ENCODE results near the gene PTPRT. TPM values are rescaled to one million over a fixed set of nuclear protein-coding genes. Genes with fewer than 3 reads are reported as not detected.
"Not testable (repeated sequence)": the region's sequence is repeated elsewhere in the genome, so short reads cannot be mapped to it uniquely, and the experiment has no call there.

The PTPRT gene
- polyA plus RNA-seq, 1 donor from 2014 or later, result not detected

DNA sequence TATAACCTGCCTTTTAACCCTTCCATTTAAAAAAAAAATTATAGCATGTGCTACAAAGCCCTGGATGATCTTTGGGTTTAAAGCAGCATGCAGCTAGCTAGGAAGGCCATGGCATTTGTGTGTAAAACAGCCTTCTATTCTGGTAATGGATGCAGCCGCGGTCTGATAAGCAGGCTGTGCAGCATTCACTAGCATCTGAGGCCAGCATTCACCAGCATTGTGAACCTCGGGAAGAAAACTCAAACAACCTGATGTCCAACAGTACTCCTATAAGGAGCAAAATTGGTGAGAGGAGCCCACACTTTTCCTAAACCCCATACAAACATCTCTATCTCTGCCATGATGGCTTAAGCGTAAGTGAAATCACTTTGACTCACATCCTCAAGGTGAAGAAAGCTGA, 265.5 kb downstream of the PTPRT start:
- Mint-ChIP-seq H3K4me1 (no peaks in the 10 kb centered on the region), H3K9me3 (peaks cover 2 to 6% (median 4%) of the 10 kb centered on the region in 3 donors), H3K36me3 (no peaks in the 10 kb centered on the region)

GRCh38 chr20:42923348-42923918, 266.3 kb downstream of the PTPRT start:
- Mint-ChIP-seq H3K4me1 (no peaks in the 10 kb centered on the region), H3K4me3 (no peak overlapping the region), H3K36me3 (no peaks in the 10 kb centered on the region), H3K27me3 (no peaks in the 10 kb centered on the region), H3K9me3 (peaks cover 2 to 8% (median 5%) of the 10 kb centered on the region in 3 donors), H3K27ac (no peak overlapping the region)

More for the DNA sequence above, 265.5 kb downstream of the PTPRT start:
- Mint-ChIP-seq H3K27ac (no peak overlapping the region), H3K4me3 (no peak overlapping the region), H3K27me3 (no peaks in the 10 kb centered on the region)

DNA sequence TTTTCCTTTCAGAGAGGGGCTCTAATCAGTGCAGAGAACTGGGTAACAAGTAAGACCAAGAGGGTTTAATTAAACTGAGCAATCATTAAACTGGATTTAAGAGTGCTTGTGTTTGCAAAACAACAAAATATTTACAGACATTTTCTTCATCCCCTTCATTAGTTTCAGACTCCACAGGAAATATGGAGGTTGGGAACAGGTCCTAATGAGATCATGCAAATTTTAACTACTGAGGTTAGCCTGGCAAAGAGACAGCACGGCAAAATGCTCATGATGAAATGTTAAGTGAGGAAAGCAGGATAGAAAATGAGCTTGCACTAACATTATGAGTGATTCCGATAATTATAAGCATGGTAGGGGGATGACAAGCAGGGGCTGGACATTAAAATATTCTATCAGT, 268.9 kb downstream of the PTPRT start:
- no peaks in the 10 kb centered on the region for H3K36me3 Mint-ChIP-seq
- no peak overlapping the region for H3K4me3 Mint-ChIP-seq
- H3K9me3 Mint-ChIP-seq, result peaks cover 2 to 10% (median 5%) of the 10 kb centered on the region in 3 donors
- no peaks in the 10 kb centered on the region for H3K4me1 Mint-ChIP-seq
- H3K27ac Mint-ChIP-seq, result no peak overlapping the region
- H3K27me3 Mint-ChIP-seq, result no peaks in the 10 kb centered on the region

- no peaks in the 10 kb centered on the region for H3K27me3 Mint-ChIP-seq
- no peak overlapping the region for H3K27ac Mint-ChIP-seq
- H3K4me1 Mint-ChIP-seq, result no peaks in the 10 kb centered on the region
- H3K9me3 Mint-ChIP-seq, result peaks cover 2 to 10% (median 5%) of the 10 kb centered on the region in 3 donors
- H3K36me3 Mint-ChIP-seq, result no peaks in the 10 kb centered on the region
- no peak overlapping the region for H3K4me3 Mint-ChIP-seq
Observed at GRCh38 chr20:42919316-42919715, 270.4 kb downstream of the PTPRT start.

- peaks cover 2 to 4% (median 4%) of the 10 kb centered on the region in 3 donors for H3K9me3 Mint-ChIP-seq
Observed at GRCh38 chr20:42915081-42915480, 274.6 kb downstream of the PTPRT start.

GRCh38 chr20:42914302-42914701, 275.4 kb downstream of the PTPRT start:
- no peak overlapping the region for H3K4me3 Mint-ChIP-seq
- H3K27ac Mint-ChIP-seq, result no peak overlapping the region
- H3K27me3 Mint-ChIP-seq, result no peaks in the 10 kb centered on the region
- H3K4me1 Mint-ChIP-seq, result no peaks in the 10 kb centered on the region
- peaks cover 0 to 4% (median 2%) of the 10 kb centered on the region in 3 donors for H3K9me3 Mint-ChIP-seq
- no peaks in the 10 kb centered on the region for H3K36me3 Mint-ChIP-seq

More at GRCh38 chr20:42915081-42915480, 274.6 kb downstream of the PTPRT start:
- Mint-ChIP-seq H3K27me3 (no peaks in the 10 kb centered on the region), H3K27ac (no peak overlapping the region), H3K4me1 (no peaks in the 10 kb centered on the region), H3K4me3 (peak overlapping the region in 1 of 4 donors; percentile 28), H3K36me3 (no peaks in the 10 kb centered on the region)

DNA sequence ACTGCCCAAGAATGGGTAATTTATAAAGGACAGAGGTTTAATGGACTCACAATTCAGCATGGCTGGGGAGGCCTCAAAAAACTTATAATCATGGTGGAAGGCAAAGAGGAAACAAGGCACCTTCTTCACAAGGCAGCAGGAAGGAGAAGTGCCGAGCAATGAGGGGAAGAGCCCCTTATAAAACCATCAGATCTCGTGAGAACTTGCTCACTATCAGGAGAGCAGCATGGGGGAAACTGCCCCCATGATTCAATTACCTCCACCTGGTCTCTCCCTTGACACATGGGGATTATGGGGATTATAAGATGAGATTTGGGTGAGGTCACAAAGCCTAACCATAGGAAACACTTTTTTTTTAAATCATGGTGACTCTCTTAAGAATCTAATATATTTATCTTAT, 278.9 kb downstream of the PTPRT start:
- not testable (repeated sequence) for H3K4me3 Mint-ChIP-seq, H3K27me3 Mint-ChIP-seq, H3K9me3 Mint-ChIP-seq, H3K36me3 Mint-ChIP-seq, H3K27ac Mint-ChIP-seq, H3K4me1 Mint-ChIP-seq

- no peak overlapping the region for H3K4me3 Mint-ChIP-seq
- H3K4me1 Mint-ChIP-seq, result no peaks in the 10 kb centered on the region
- H3K9me3 Mint-ChIP-seq, result peaks cover 0 to 3% (median 3%) of the 10 kb centered on the region in 3 donors
- H3K27me3 Mint-ChIP-seq, result no peaks in the 10 kb centered on the region
- no peaks in the 10 kb centered on the region for H3K36me3 Mint-ChIP-seq
- H3K27ac Mint-ChIP-seq, result no peak overlapping the region
Observed at GRCh38 chr20:42907730-42908129, 282.0 kb downstream of the PTPRT start.

GRCh38 chr20:42906120-42906519, 283.6 kb downstream of the PTPRT start:
- H3K4me3 Mint-ChIP-seq, result no peak overlapping the region
- peaks cover 1% of the 10 kb centered on the region for H3K27me3 Mint-ChIP-seq
- H3K4me1 Mint-ChIP-seq, result no peaks in the 10 kb centered on the region
- no peak overlapping the region for H3K27ac Mint-ChIP-seq
- H3K36me3 Mint-ChIP-seq, result no peaks in the 10 kb centered on the region
- peaks cover 0 to 3% (median 3%) of the 10 kb centered on the region in 3 donors for H3K9me3 Mint-ChIP-seq

GRCh38 chr20:42902509-42902908, 287.2 kb downstream of the PTPRT start:
- no peak overlapping the region for H3K27ac Mint-ChIP-seq
- peaks cover 3% of the 10 kb centered on the region in 3 donors for H3K9me3 Mint-ChIP-seq
- H3K4me3 Mint-ChIP-seq, result no peak overlapping the region
- peaks cover 3% of the 10 kb centered on the region for H3K27me3 Mint-ChIP-seq
- no peaks in the 10 kb centered on the region for H3K36me3 Mint-ChIP-seq
- no peaks in the 10 kb centered on the region for H3K4me1 Mint-ChIP-seq

DNA sequence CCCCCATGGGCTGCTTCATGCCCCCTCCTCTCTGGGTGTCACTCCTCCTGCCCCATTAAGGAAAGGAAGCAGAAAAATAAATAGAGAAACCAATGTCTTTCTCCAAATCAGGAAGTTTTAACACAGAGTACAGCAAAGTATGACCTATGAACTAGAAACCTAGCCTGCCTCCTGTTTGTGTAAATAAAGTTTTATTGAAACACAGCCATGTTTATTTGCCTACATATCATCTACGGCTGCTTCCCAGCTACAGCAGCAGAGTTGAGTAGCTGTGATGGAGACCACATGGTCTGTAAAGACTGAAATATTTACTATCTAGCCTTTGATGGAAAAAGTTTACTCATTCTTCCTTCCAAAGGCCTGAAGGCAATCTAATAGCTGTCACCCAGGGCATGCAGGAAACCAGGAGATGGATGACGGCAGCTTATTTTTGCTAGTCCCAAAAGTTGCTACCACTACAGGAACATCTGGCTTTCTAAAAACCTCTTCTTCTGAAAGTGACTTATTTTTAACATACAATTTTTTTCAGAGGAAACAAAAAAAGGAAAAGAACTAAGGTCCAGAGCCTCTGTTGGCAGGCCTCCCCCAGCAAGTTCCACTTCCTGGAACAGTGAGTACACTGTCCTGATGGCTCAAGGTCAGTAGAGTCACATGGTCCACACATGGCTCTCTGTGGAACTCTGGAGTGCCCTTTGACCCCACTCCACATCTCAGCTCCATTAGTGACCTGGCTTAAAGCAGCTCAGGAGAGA, 287.8 kb downstream of the PTPRT start:
- no peaks in the 10 kb centered on the region for H3K36me3 Mint-ChIP-seq
- H3K4me3 Mint-ChIP-seq, result no peak overlapping the region
- H3K27me3 Mint-ChIP-seq, result peaks cover 3% of the 10 kb centered on the region
- H3K4me1 Mint-ChIP-seq, result no peaks in the 10 kb centered on the region
- no peak overlapping the region for H3K27ac Mint-ChIP-seq
- H3K9me3 Mint-ChIP-seq, result peaks cover 3% of the 10 kb centered on the region in 3 donors

DNA sequence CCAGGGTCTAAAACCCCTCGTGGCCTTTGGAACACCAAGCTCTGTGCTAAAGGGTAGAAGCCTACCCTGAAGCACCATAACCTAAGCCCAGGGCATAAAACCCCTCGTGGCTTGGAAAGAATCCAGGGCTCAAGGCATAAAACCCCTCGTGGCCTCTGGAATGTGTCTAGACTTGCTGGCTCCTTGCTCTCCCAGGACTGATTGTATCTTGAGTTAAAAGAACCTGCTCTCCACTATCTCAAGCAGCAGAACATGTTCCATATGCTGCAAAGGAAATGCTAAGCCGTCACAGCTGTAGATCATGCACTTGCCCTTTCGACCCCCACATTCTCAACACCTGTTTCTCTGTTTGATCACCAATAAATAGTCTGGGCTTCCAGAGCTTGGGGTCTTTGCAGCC, 288.9 kb downstream of the PTPRT start:
- not testable (repeated sequence) for H3K27ac Mint-ChIP-seq, H3K9me3 Mint-ChIP-seq, H3K4me3 Mint-ChIP-seq, H3K36me3 Mint-ChIP-seq, H3K4me1 Mint-ChIP-seq, H3K27me3 Mint-ChIP-seq

DNA sequence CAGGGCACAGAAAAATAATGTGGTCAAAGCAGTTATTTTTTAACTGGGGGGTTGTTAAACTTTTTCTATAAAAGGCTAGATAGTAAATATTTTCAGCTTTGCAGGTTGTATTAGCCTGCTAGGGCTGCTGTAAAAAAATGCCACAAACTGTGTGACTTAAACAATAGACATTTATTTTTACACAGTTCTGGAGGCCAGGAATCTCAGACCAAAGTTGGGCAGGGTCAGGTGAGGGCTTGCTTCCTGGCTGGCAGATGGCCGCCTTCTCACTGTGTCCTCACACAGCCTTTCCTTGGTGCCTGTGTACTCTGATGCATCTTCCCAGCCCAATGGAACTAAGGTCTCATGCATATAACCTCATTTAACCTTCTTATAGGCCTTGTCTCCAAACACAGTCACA, 294.7 kb downstream of the PTPRT start:
- no peak overlapping the region for H3K4me3 Mint-ChIP-seq
- H3K27me3 Mint-ChIP-seq, result no peaks in the 10 kb centered on the region
- no peak overlapping the region for H3K27ac Mint-ChIP-seq
- no peaks in the 10 kb centered on the region for H3K36me3 Mint-ChIP-seq
- H3K4me1 Mint-ChIP-seq, result no peaks in the 10 kb centered on the region
- peaks cover 3 to 7% (median 5%) of the 10 kb centered on the region in 3 donors for H3K9me3 Mint-ChIP-seq

DNA sequence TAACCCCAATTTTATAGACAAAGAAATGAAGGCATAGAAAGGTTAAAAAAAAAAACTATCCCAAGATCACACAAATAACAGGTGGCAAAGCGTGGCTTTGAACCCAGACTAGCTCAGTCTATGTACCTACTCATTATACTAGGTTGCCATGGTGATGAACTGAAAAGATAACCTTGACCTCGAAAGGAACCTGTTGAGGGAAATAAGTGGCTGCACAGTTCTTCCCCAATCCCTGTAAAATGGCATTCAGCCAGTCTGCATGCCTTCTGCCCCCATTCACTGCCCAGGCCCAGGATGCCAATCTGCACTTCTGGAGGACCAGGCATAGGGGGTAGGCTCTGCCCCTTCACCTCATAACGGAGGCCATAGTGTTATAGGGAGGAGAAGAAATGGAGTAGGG, 295.2 kb downstream of the PTPRT start:
- Mint-ChIP-seq H3K36me3 (no peaks in the 10 kb centered on the region), H3K4me1 (no peaks in the 10 kb centered on the region), H3K27me3 (no peaks in the 10 kb centered on the region), H3K4me3 (no peak overlapping the region), H3K27ac (no peak overlapping the region), H3K9me3 (peaks cover 2 to 7% (median 5%) of the 10 kb centered on the region in 3 donors)

DNA sequence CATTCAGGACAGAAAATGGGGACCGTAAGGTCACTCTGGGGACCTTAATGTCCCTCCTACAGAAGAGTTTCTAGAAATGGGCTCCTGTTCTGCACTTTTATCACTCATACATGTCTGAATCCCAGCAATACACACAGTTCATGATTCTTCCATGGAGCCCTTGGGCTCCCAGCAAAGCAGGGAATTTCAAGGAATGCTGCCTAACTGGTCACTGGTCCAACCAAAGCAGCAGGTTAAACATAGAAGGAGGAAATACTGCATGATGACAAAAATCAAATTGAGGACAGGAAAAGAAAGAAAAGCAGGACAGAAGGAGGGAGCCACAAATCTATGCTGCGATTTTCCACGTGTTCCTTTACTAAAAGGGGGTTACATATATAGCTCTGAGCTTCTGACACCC, 300.2 kb downstream of the PTPRT start:
- no peak overlapping the region for H3K27ac Mint-ChIP-seq
- H3K9me3 Mint-ChIP-seq, result peaks cover 0 to 7% (median 5%) of the 10 kb centered on the region in 3 donors
- no peaks in the 10 kb centered on the region for H3K27me3 Mint-ChIP-seq
- no peaks in the 10 kb centered on the region for H3K36me3 Mint-ChIP-seq
- H3K4me3 Mint-ChIP-seq, result no peak overlapping the region
- no peaks in the 10 kb centered on the region for H3K4me1 Mint-ChIP-seq

DNA sequence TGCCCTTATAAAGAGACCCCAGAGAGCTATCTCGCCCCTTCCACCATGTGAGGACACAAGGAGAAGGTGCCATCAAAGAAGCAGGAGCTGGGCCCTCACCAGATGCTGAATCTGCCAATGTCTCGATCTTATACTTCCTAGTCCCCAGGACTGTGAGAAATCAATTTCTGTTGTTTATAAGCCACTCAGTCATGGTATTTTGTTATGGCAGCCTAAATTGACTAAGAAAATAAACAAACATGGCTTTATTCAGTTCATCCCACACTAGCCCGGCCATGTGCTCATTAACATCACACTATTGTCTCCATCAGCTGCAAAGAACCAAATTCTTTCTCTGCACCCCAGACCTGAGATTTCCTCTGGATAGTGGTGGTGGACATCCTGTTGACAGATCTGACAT, 302.4 kb downstream of the PTPRT start:
- Mint-ChIP-seq H3K4me1 (no peaks in the 10 kb centered on the region), H3K36me3 (no peaks in the 10 kb centered on the region), H3K27ac (no peak overlapping the region), H3K4me3 (no peak overlapping the region), H3K9me3 (peaks cover 0 to 14% (median 3%) of the 10 kb centered on the region in 3 donors), H3K27me3 (no peaks in the 10 kb centered on the region)
